ENCODE data around the gene ACBD5.
"Not testable (repeated sequence)": the region's sequence is repeated elsewhere in the genome, so short reads cannot be mapped to it uniquely, and the experiment has no call there.

Gene ACBD5

GRCh38 chr10:27240212-27241009 is at the start of gene ACBD5:
Gene ACBD5, minus strand, starts transcription at chr10:27240797. Its CDS starts 109 bp downstream, at chr10:27240688.
- peak; percentile 46 for DNase-seq

GRCh38 chr10:27285093-27285492 is 44.5 kb upstream of the ACBD5 start:
- DNase-seq, result no peak

- DNase-seq, result no peak
Observed at GRCh38 chr10:27276581-27276980, 36.0 kb upstream of the ACBD5 start.

- not testable (repeated sequence) for DNase-seq
Observed at GRCh38 chr10:27266025-27266424, 25.4 kb upstream of the ACBD5 start.

GRCh38 chr10:27262788-27263187 is 22.2 kb upstream of the ACBD5 start:
- not testable (repeated sequence) for DNase-seq

- no peak for DNase-seq
Observed at GRCh38 chr10:27258838-27259812, 18.5 kb upstream of the ACBD5 start.

- no peak for DNase-seq
Observed at GRCh38 chr10:27258492-27258837, 17.9 kb upstream of the ACBD5 start.

GRCh38 chr10:27256299-27257189 is 15.9 kb upstream of the ACBD5 start:
- DNase-seq, result no peak

- DNase-seq, result no peak
Observed at GRCh38 chr10:27253576-27253975, 13.0 kb upstream of the ACBD5 start.

GRCh38 chr10:27252267-27253000 is 11.8 kb upstream of the ACBD5 start:
- DNase-seq, result no peak

- DNase-seq, result no peak
Observed at GRCh38 chr10:27251554-27251953, 11.0 kb upstream of the ACBD5 start.

GRCh38 chr10:27248215-27248614 is 7.6 kb upstream of the ACBD5 start:
- no peak for DNase-seq

- no peak for DNase-seq
Observed at GRCh38 chr10:27247441-27247840, 6.8 kb upstream of the ACBD5 start.

GRCh38 chr10:27247006-27247405 is 6.4 kb upstream of the ACBD5 start:
- no peak for DNase-seq

GRCh38 chr10:27245836-27246235 is 5.2 kb upstream of the ACBD5 start:
- DNase-seq, result no peak

- DNase-seq, result no peak
Observed at GRCh38 chr10:27244976-27245375, 4.4 kb upstream of the ACBD5 start.

GRCh38 chr10:27242951-27243551 is 2.5 kb upstream of the ACBD5 start:
- peak; percentile 18 for DNase-seq

GRCh38 chr10:27242473-27242950 is 1.9 kb upstream of the ACBD5 start:
- DNase-seq, result no peak

GRCh38 chr10:27241652-27242472 is 1.3 kb upstream of the ACBD5 start:
- peak; percentile 86 for DNase-seq

GRCh38 chr10:27241010-27241651 is 534 bp upstream of the ACBD5 start:
- DNase-seq, result no peak

Measured in NCI-H526 treated with DMSO at 0.1 percent for 48 hours (cell line).